Activated CD8-positive, alpha-beta memory T cell treated with anti-CD3 and anti-CD28 coated beads, Interleukin-2, amount 50 U/mL, for 1 hour (primary cell): ENCODE results near the gene NVL.
"Not testable (repeated sequence)": the region's sequence is repeated elsewhere in the genome, so short reads cannot be mapped to it uniquely, and the experiment has no call there.

Experiments used
- DNase-seq: peaks from one replicate; pipeline ENCODE4 v3.0.0-alpha.2; 2020; ENCODE audit errors: extremely low read depth

Gene NVL

DNA sequence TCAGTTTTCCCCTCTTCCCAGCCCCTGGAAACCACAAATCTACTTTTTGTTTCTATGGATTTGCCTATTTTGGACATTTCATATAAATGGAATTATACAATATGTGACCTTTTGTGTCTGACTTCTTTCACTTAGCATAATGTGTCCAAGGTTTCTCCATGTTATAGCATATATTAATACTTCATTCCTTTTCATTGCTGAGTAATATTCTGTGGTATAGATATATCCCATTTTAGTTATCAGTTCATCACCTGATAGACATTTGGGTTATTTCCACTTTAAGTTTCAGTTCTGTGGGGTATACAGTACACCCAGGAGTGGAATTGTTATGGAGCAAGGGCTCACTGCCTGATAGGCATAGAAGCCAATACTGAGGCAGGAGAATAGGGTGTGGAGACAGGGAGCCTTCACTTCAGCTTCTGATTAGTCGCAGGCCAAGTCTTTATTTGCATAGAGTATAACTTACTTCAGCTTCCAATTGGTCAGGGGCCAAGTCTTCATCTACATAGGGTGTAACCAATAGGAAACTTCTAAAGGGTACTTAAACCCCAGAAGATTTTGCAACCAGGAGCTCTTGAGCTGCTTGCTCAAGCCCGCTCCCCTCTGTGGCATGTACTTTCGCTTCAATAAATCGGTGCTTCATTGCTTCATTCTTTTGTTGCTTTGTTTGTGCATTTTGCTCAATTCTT is 8.3 kb upstream of the NVL start:
- no peak for DNase-seq

DNA sequence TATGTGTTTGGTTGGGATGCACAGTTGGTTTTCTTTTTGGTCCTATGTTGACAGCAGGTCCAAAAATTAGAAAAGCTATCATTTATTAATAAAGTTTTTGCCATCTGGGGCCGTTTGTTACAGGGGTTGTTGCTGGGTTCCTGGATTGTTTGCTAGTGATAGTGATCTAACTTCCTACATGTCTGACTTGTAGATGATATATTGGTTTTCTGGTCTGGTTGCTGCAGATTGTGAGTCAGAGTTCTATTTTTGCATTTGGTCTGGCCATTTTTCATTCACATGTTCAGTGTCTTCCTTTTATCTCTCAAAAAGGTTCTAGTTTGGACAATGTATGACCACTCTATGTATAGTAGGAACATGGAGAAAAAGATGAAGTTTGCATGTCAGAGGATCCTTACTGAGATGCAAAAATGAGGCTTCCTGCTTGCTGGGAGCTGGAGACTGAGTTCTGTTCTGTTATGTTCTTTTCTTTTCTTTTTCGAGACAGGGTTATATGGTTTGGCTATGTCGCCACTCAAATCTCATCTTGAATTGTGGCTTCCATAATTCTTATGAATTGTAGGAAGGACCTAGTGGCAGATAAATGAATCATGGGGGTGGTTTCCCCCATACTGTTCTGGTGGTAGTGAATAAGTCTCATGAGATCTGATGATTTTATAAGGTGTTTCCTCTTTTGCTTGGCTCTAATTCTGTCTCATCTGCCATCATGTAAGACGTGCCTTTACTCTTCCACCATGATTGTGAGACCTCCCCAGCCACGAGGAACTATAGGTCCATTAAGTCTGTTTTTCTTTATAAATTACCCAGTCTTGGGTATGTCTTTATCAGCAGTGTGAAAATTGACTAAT is 4.2 kb upstream of the NVL start:
- no peak for DNase-seq

DNA sequence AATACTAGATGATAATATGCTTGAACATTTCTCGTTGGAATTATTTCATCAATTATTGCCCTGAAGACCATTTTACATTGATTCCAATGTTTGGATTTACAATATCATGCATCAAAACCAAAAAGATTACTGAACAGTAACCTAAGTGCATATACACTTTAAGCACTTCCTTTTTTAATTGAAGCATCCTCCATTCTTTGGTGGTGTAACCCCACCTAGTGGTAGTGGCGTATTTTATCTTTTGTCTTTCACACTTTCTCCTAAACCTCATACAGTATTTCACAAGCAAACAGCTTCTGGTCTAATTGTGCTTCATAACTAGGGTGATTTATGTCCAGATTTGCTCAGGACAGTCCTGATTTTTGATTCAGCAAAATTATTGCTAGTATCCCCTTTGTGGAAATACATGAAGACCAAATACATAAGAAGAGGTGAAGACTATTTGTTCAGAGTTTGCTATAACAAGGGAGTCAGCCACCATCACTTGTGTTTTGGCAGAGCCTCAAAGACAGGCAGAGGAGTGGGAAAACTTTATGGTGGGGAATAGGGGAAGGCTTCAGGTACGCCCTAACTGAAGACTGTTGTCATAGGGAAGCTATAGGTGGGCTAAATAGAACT is 3.4 kb upstream of the NVL start:
- DNase-seq: no peak

DNA sequence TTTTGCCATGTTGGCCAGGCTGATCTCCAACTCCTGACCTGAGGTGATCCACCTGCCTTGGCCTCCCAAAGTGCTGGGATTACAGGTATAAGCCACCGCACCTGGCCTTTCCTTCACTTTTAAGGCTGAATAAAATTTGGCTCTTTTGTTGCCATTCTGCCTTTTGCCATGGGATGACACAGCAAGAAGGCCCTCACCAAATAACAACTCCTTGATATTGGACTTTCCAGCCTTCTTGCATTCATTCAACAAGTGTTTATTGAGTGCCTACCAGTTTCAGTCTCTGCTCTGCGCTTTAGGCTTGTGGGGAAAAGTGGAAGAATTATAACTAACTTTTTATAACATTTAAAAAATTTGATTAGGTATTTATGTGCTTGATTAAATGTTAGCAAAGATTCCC is 1.9 kb upstream of the NVL start:
- no peak for DNase-seq

DNA sequence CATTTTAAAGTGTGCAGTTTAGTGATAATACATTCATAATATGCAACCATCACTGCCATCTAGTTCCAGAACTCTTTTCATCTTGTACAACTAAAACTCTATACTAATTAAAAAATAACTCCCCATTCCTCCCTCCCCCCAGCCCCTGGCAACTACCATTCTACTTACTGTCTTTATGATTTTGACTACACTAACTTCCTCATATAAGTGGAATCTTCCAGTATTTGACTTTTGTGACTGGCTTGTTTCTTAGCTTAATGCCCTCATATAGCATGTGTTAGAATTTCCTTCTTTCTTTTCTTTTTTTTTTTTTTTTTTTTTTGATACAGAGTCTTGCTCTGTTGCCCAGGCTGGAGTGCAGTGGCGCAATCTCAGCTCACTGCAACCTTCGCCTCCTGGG is 1.4 kb upstream of the NVL start:
- DNase-seq: no peak

DNA sequence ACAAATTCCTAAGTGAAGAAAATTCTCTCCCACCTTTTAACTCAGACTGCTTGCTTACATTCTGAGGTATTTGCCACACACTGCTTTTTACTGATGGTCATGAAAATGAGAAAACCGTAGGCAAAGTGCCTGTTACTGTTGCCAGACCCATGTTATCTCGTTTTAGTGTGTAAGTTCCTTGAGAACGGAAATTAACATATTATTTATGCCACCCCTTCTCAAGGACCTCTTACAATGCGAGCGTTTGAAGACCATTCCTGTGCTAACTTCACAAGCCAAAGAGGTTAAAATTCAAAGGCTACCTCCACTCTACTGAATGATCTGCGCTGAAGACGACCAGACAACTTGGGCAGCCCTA is 509 bp downstream of the NVL start:
- no peak for DNase-seq

DNA sequence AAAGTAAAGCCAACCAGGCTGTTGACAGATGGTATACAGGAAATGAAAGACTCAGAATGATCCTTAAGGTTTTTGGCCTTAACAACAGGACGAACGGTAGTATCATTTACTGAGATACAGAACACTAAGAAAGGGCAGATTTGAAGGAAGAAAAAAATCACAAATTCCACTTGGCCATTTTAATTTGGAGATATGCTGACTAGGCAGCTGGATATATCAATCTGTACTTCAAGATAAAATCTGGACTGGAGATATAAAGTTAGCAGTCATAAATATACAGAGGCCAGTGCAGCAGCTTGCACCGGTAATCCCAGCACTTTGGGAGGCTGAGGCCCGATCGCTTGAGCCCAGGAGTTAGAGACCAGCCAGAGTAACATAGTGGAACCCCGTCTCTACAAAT is 1.3 kb downstream of the NVL start:
- no peak for DNase-seq

DNA sequence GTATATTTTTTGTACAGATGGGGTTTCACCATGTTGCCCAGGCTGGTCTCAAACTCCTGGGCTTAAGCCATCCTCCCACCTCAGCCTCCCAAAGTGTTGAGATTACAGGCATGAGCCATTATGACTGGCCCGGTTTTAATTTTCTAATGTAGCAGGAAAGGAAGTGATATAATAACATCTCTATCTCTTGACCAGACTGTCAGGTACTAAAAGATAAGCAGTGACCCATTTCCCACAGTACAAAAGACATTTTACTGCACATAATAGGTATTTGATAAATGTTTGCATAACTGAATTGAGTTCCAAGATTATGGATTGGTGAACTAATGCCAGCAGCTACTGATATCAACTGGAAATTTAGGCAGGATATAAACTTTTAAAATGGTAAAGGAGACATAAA is 4.0 kb downstream of the NVL start:
- no peak for DNase-seq

DNA sequence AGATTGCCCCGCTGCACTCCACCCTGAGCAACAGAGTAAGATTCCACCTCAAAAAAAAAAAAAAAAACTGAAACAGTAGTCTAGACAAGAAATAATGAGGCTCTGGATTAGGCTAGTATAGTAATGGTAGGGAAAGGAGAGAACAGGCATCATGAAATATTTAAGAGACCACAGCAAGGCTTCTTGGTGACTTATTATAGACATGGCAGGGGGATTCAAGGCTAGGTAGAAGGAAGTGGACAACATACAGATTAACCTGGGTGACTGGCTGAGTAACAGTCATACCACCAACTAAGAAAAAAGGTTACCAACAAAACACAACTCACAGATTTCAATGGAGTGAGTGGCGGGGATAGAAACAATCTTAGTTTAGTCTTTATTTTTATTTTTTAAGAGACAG is 8.3 kb downstream of the NVL start:
- DNase-seq: no peak

DNA sequence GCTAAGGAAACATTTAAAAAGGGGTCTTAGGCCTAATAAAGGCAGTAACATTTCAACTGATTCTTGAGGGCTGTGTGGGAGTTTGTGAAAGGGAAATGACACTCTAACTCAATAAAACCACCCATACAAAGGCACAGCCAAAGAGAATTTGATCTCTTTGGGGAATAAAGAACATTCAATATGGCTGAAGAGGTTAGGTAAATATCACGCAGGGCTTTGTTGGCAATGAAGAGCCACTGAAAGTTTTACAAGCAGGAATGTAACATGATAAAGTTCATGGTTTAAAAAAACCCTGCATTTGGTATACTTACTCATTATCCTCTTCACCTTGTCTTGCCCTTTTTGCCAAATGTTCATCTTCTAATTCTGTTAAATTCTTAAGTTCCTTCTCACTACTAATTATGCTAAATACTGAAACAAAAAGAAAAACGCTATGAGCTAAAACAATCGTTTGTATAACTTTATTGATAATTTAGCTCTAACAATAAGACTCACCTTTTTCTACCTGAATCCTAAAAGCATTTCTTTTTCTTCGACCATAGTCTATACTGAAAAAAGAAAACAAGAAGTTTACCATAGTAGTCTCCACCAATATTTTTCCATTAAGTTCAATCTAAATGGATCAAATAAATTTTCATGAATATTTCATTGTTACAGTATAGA is 12.5 kb downstream of the NVL start:
- no peak for DNase-seq

DNA sequence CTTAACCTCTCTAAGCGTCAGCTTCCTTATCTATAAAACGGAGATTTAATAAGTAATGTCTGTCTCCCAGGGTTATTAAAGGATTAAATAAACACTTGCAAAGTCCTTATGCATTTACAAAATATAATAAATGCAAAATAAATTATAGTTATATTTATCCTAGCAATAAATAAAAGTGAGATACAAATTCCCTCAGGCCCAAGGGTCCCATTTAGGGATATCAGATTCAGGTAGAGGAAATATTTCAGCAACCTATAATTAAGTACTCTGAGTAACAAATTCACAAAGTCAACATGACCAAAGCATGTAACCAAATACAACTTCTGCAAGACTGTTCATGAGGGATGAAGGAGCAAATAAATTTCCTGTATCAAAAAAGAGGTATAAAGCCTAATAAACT is 17.9 kb downstream of the NVL start:
- no peak for DNase-seq

DNA sequence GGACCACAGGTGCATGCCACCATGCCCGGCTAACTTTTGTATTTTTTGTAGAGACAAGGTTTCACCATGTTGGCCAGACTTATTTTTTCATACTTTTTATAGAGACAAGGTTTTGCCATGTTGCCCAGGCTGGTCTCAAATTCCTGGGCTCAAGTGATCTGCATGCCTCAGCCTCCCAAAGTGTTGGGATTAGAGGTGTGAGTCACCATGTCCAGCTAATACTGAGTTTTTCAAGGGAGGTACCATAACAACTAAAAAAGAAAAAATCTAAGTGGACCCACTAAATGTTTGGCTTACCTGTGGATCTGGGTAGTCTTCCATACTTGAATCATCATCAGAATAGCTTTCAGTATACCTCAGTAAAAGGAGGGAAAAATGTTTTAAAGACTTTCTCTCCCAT is 18.5 kb downstream of the NVL start:
- not testable (repeated sequence) for DNase-seq

DNA sequence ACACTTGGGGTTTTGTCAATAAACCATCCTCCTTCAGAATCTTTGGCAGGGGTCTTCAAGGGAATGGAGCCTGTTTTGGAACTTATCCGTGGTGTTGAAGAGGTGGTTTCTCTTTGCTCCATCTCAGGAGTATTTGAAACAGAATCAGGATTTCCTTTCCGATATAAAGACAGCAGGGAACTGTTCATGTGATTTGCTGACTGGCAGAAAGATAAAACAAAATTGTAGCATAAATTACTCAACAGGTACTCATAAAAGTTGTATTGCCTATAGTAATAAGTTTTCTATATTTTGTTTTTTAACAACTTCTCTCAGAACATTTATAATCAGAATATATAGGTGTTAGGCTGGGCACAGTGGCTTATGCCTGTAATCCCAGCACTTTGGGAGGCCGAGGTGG is 21.9 kb downstream of the NVL start:
- DNase-seq: no peak

DNA sequence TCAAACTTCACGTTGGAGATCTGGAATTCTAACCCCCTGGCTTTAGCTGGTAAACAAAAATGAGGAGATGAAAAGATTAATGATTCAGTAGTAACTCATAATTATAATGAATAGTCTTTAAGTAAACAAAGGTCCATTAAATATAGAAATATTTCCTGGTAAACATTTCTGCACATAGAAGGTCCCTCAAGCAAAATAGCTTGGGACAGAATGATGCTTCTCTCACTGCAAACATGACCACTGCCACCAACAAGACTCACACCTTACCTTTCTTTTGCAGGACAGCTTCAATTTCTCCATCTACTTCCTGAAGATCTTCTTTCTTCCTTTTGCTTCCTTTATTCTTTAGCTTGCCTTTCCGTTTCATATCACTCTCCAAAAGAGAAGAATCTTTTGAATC is 25.2 kb downstream of the NVL start:
- no peak for DNase-seq

DNA sequence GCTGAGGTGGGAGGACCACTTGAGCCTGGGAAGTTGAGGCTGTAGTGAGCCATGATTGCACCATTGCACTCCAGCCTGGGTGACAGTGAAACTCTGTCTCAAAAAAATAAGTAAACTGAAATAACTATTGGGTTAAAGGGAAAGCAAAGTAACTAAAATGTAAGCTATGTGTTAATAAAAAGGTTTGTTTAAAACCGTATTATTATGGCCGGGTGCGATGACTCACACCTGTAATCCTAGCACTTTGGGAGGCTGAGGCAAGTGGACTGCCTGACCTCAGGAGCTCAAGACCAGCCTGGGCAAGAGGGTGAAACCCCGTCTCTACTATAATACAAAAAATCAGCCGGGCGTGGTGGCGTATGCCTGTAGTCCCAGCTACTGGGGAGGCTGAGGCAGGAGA is 27.0 kb downstream of the NVL start:
- no peak for DNase-seq

DNA sequence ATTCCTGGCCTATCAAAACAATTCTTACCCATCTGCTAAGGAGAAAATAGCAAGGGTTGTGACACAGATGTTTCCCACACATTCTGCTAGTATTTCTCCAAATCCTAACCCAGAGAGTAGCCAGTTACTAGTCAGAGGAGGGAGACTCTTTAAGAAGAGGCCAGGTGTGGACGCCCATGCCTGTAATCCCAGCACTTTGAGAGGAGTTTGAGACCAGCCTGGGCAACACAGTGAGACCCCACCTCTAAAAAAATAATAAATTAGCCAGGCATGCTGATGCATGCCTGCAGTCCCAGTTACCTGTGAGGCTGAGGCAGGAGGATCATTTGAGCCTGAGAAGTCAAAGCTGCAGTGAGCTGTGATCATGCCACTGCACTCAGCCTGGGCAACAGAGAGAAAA is 28.6 kb downstream of the NVL start:
- DNase-seq: no peak

DNA sequence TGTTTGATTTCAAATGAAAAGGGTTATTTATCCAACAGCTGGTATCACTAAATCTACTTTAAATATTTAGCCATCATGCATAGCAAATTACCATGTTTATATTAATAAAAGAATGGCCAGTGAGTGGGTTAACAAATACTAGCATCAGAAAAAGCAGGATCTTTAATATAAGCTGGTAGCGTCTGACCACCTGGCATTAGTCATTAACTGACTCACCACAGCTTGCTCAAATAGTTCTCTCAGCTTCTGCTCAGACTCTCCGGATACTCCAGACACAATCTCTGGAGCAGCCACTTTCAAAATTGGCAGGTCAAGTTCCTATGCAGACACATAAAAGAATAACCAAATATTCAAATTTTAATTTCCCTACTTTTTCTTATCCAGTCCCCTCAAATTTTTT is 29.6 kb downstream of the NVL start:
- DNase-seq: no peak

DNA sequence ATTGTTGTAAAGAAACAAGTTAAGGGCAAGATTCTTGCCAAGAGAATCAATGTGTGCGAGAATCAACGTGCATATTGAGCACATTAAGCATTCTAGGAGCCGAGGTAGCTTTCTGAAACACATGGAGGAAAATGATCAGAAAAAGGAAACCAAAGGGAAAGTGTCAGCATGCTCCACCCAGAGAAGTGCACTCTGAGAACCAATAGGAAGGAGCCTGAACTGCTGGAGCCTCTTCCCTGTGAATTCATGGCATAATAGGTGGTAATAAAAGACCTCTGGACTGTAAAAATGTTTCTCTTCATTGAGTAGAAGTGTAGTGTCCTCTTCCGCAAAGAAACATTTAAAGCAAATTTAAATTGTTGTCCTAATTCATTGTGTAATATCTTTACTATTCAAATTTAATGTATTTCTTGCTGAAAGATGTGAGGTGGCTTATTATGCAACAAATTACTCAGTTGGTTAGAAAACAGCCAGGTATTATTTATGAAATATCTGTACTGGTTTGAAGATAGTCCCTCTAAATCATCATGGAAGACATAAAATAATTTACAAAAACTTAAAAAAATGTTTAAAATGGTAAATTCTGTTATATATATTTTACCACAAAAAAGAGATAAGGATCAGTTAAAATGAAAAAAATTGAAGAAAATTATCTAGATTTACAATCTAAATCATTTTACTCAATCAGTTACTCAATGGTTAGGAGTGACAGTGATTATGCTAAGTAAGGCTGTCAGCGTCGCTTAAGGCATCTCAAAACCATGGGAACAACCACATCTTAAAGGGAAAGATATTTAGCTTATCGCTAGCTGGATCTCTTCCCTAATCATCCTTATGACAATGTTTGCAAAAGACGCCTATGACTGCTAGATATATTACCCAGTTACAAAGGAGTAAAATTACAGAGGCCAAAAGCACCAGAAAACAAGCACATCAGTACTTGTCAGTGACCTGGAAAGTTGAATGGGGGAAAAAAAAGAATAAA is 31.3 kb downstream of the NVL start:
- no peak for DNase-seq

DNA sequence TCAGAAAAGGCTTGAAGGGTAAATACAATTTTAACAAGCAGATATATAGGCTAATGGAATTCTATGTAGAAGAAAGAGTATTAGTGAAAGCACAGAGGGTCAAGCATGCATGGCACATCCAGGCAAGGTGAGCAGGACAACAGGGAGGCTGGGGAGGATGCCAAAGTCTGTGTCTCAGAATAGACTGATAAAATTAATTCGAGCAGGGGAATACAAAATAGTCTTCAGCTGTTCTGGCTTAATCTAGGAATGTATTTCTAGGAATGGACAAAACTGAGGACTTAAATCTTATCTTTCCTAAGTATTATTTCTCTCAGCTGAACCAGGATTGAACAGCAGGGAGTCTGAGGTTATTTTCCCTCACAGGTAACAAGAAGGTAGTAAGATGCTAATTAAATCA is 35.2 kb downstream of the NVL start:
- DNase-seq: no peak

DNA sequence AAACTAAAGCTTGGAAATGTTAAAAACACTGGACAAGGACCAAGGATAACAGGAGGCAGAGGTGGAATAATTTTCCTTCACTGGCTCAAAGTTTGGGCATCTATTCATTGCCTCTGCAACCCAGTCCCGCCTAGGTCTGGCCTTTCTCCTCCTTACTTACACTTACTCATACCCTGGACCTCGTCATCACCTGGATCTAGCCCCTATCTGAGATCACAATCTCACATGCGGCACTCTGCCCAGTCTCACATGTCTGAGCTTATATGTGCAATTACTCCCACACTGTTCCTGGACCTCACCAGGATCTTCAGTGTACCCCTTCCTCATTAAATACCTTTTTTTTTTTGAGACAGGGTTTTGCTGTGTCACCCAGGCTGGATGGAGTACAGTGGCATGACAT is 37.6 kb downstream of the NVL start:
- DNase-seq: no peak

DNA sequence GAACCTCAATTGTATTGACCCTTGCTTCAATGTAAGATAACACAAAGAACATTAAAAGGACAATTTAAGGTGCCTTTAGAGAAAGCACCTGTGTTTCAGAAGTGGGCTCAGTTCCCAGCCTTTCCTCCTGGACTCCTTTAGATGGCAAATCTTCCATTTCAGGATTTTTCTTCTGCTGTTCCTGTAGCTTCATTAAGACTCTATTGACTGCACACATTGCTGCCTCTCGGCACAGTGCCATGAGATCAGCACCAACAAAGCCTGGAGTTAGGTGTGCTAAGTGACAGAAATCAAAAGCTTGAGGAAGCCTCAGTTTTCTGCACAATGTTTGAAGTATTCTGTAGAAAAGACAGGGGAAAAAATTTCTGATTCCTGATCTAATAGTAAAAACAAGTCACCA is 40.6 kb downstream of the NVL start:
- no peak for DNase-seq

DNA sequence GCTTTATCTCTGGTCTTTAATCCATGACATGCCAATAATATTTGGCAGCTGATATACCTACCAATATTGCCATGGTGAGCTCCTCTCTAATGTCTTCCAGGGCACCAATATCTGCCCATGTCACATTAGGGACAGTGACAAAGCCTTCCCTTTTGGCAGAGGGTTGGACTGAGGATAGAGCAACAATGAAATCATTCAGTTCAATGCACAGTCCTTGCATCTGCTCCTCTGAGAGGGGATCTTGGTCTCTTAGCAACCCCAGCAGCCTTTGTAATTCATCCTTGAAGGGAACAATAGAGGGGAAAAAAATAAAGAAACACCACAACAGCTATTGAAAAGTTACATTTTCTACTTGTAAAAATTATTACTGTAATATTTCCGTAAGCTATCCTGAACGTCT is 42.3 kb downstream of the NVL start:
- no peak for DNase-seq
